ENCODE data around the gene C5orf58. TPM values are rescaled to one million over a fixed set of nuclear protein-coding genes. Genes with fewer than 3 reads are reported as not detected.

C5orf58 gene
- total RNA-seq, 4 donors from 2014 or later = not detected

- TF ChIP-seq POLR2A (IDR thresholded peaks at IDR 0.05) (no peak), CTCF (IDR thresholded peaks at IDR 0.05) (no peak)
- Histone ChIP-seq H3K27ac (no peak overlapping the region), H3K4me1 (no peaks in the 10 kb centered on the region), H3K27me3 (no peaks in the 10 kb centered on the region), H3K36me3 (no peaks in the 10 kb centered on the region), H3K9me3 (no peaks in the 10 kb centered on the region), H3K4me3 (no peak overlapping the region)
- no peak for DNase-seq
Observed at GRCh38 chr5:170204202-170204601, 28.6 kb upstream of the C5orf58 start.

GRCh38 chr5:170206216-170206615 is 26.6 kb upstream of the C5orf58 start:
- DNase-seq = no peak

GRCh38 chr5:170206958-170207357 is 25.8 kb upstream of the C5orf58 start:
- Histone ChIP-seq H3K9me3 (no peaks in the 10 kb centered on the region), H3K4me3 (no peak overlapping the region), H3K36me3 (no peaks in the 10 kb centered on the region), H3K27me3 (no peaks in the 10 kb centered on the region), H3K4me1 (no peaks in the 10 kb centered on the region), H3K27ac (no peak overlapping the region)
- TF ChIP-seq POLR2A (IDR thresholded peaks at IDR 0.05) (no peak), CTCF (IDR thresholded peaks at IDR 0.05) (no peak)
- no peak for DNase-seq

More at GRCh38 chr5:170206216-170206615, 26.6 kb upstream of the C5orf58 start:
- Histone ChIP-seq H3K4me3 (no peak overlapping the region), H3K27me3 (no peaks in the 10 kb centered on the region), H3K4me1 (no peaks in the 10 kb centered on the region), H3K36me3 (no peaks in the 10 kb centered on the region), H3K9me3 (no peaks in the 10 kb centered on the region), H3K27ac (no peak overlapping the region)
- TF ChIP-seq CTCF (IDR thresholded peaks at IDR 0.05) = no peak
- TF ChIP-seq POLR2A (IDR thresholded peaks at IDR 0.05) = no peak

- TF ChIP-seq POLR2A (IDR thresholded peaks at IDR 0.05) = no peak
- no peak for TF ChIP-seq CTCF (IDR thresholded peaks at IDR 0.05)
- no peaks in the 10 kb centered on the region for H3K27me3 ChIP-seq
- no peak overlapping the region for H3K27ac ChIP-seq
- no peak overlapping the region for H3K4me3 ChIP-seq
- DNase-seq = no peak
- H3K36me3 ChIP-seq = no peaks in the 10 kb centered on the region
- no peaks in the 10 kb centered on the region for H3K9me3 ChIP-seq
- H3K4me1 ChIP-seq = no peaks in the 10 kb centered on the region
Observed at GRCh38 chr5:170211575-170212334, 21.0 kb upstream of the C5orf58 start.

- Histone ChIP-seq H3K4me1 (no peaks in the 10 kb centered on the region), H3K27me3 (no peaks in the 10 kb centered on the region), H3K27ac (no peak overlapping the region), H3K4me3 (no peak overlapping the region), H3K36me3 (no peaks in the 10 kb centered on the region), H3K9me3 (no peaks in the 10 kb centered on the region)
- TF ChIP-seq CTCF (IDR thresholded peaks at IDR 0.05) = peak in 3 of 6 experiments; percentile 34 to 47 (median 36)
- no peak for TF ChIP-seq POLR2A (IDR thresholded peaks at IDR 0.05)
- no peak for DNase-seq
Observed at GRCh38 chr5:170216257-170216864, 16.4 kb upstream of the C5orf58 start.
